ENCODE results near the gene NEUROD4. TPM values are rescaled to one million over a fixed set of nuclear protein-coding genes. Genes with fewer than 3 reads are reported as not detected.
A peak's percentile ranks its signal among the peaks of the same experiment; 100 is the strongest.
"Not testable (repeated sequence)": the region's sequence is repeated elsewhere in the genome, so short reads cannot be mapped to it uniquely, and the experiment has no call there.

The NEUROD4 gene, protein sequence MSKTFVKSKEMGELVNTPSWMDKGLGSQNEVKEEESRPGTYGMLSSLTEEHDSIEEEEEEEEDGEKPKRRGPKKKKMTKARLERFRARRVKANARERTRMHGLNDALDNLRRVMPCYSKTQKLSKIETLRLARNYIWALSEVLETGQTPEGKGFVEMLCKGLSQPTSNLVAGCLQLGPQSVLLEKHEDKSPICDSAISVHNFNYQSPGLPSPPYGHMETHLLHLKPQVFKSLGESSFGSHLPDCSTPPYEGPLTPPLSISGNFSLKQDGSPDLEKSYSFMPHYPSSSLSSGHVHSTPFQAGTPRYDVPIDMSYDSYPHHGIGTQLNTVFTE
- not detected for total RNA-seq

DNA sequence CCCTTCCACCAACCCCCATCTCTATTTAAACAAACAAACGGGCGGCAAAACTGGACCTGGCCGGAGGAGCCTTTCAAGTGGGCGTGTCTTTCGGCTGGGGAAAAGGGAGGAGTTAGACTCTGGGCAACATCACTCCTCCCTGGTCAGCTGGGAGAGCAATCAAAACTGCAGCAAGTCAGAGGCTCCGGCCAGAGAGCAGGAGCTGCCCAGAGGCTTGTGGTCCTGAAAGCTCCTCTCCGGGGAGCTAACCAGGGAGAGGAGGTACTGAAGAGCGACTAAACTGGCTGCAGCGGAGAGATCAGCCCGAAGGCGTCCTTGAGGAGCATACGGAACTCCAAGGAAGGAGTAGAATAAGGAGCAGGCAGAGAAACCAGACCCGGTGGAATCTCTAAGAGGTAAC is at the start of gene NEUROD4:
Gene NEUROD4 (plus strand): TSS at position 191 of the 400 bp plus-strand sequence. CDS start 6,466 bp downstream, outside the sequence.
- no peak within 1 kb of the TSS for H3K4me3 Mint-ChIP-seq
- no peak within 1 kb of the TSS for H3K27ac Mint-ChIP-seq
- peak; percentile 3 for DNase-seq
- no peaks in the 10 kb centered on the region for H3K9me3 Mint-ChIP-seq
- no peaks in the 10 kb centered on the region for H3K36me3 Mint-ChIP-seq
- H3K4me1 Mint-ChIP-seq: peaks cover 7% of the 10 kb centered on the region
- H3K27me3 Mint-ChIP-seq: peaks cover 55% of the 10 kb centered on the region

DNA sequence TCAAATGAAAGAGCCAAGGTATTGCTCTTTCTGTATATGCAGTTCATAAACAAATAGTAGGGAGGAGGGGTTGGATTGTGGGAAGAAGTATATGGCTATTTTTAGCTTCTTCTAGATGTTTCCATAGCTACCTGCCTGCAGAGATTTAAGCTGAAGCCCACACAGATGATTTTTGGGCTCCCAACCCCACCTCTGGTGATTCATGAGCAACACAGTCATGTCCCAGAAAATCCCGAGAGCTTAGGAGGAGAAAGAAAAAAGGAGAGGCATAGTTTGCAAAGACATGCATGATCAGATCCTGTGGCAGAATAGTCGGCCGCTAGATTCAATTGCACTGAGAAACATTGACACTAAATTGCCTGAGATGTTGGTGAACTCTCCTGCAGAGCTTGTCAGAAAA is 49.0 kb upstream of the NEUROD4 start:
- peaks cover 79% of the 10 kb centered on the region for H3K36me3 Mint-ChIP-seq
- H3K27ac Mint-ChIP-seq: peak overlapping the region; percentile 40
- H3K27me3 Mint-ChIP-seq: no peaks in the 10 kb centered on the region
- no peaks in the 10 kb centered on the region for H3K9me3 Mint-ChIP-seq
- H3K4me3 Mint-ChIP-seq: no peak overlapping the region
- H3K4me1 Mint-ChIP-seq: peaks cover 67% of the 10 kb centered on the region
- DNase-seq: no peak

DNA sequence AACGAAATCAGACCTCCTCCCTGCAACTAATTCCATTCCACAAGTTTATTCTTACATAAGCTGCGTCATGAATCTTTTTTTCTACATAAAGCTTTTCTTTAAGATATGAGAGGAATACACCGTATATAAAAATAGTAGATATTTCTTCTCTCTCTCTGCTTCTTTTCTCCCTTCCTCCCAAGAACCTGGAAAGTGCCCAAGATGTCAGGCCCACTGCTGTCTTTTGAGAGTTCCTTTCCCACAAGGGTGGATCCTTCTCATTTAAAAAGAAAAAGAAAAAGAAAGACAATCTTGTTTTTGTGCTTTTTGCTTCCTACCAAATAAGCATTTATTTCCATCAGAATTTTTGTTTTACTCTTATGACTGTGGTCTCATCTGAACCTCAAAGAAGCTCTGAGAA is 46.2 kb upstream of the NEUROD4 start:
- peaks cover 76% of the 10 kb centered on the region for H3K36me3 Mint-ChIP-seq
- no peak for DNase-seq
- no peaks in the 10 kb centered on the region for H3K27me3 Mint-ChIP-seq
- no peak overlapping the region for H3K4me3 Mint-ChIP-seq
- peak overlapping the region; percentile 65 for H3K27ac Mint-ChIP-seq
- no peaks in the 10 kb centered on the region for H3K9me3 Mint-ChIP-seq
- H3K4me1 Mint-ChIP-seq: peaks cover 69% of the 10 kb centered on the region

DNA sequence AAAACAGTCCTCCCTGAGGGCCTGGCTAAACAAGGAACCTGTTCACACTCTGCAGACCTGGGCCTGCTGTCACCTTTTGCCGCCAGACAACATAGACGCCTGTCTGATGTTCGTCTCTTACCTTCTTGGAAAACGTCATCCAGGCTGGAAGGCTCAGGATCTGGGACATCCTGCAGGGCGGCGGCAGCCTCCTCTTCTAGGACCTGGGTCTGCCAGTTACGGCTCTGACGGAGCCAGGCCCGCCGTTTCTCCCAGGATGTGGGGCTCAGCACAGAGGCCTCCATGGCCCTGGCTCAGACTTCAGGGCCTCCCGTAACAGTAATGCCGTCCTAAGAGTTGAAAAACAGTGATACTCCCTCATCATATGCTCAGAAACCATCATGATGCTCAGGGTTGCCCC is 45.5 kb upstream of the NEUROD4 start:
- Mint-ChIP-seq H3K9me3 (no peaks in the 10 kb centered on the region), H3K4me3 (no peak overlapping the region), H3K27ac (peak overlapping the region; percentile 69), H3K4me1 (peaks cover 74% of the 10 kb centered on the region), H3K27me3 (no peaks in the 10 kb centered on the region), H3K36me3 (peaks cover 82% of the 10 kb centered on the region)
- no peak for DNase-seq

DNA sequence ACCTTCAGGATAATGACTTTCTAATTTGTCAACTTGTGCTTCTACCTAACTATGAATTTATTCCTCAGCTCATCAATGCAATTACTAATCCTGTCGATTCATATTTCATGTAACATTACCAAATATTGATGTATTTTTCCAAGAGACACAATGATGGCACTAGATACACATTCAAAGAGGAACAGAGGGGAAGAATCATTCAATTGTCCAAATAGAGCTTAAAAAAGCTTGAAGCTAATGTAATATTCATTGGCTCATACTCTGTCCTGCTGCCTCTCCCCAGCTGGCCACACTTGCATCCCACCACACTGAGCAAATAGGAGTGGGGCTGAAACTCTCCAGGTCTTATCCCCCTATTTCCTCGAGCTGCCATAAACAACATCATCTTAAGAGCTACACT is 44.5 kb upstream of the NEUROD4 start:
- Mint-ChIP-seq H3K36me3 (peaks cover 90% of the 10 kb centered on the region), H3K27ac (peak overlapping the region; percentile 69), H3K27me3 (no peaks in the 10 kb centered on the region), H3K9me3 (no peaks in the 10 kb centered on the region), H3K4me3 (no peak overlapping the region), H3K4me1 (peaks cover 79% of the 10 kb centered on the region)
- DNase-seq: no peak

DNA sequence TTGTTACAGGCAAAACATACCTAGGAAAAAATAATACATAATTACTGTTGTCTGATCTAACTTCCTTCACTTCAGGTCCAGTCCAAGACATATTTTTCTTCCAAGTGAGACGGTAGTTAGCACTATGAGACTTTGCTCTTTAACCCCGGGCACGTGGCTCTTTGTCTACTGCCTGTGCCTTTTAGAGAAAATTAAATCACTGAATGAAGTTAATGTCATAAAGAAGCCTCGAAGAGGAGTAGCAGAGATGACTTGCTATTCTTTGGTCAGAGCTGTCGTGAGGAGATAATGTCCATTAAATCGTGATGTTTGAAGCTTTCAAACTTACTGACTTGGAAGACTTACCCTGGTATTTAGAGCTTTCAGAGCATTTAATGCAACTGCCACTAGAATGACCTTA is 43.9 kb upstream of the NEUROD4 start:
- Mint-ChIP-seq H3K27ac (peak overlapping the region; percentile 85), H3K36me3 (peaks cover 90% of the 10 kb centered on the region), H3K4me3 (peak overlapping the region; percentile 62), H3K4me1 (peaks cover 77% of the 10 kb centered on the region), H3K9me3 (no peaks in the 10 kb centered on the region), H3K27me3 (no peaks in the 10 kb centered on the region)
- no peak for DNase-seq

DNA sequence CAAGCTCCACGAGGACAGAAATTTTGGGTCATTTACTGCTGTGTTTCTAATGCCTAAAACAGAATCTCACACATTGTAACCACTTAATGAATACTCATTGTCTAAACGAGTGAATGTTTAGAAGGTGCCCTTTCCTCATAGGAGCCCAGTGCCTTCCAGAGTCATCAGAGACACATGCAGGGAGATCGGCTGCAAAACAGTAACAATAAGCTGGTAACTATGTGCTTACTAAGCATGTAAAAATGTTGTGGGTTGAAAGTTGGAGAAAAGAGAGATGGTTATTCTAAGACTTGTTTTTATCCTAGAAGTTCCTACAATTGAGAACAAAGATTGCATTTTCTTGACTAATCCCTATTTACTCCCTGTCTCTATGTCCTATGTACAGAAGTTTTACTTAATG is 42.6 kb upstream of the NEUROD4 start:
- Mint-ChIP-seq H3K27ac (peak overlapping the region; percentile 57), H3K36me3 (peaks cover 91% of the 10 kb centered on the region)

DNA sequence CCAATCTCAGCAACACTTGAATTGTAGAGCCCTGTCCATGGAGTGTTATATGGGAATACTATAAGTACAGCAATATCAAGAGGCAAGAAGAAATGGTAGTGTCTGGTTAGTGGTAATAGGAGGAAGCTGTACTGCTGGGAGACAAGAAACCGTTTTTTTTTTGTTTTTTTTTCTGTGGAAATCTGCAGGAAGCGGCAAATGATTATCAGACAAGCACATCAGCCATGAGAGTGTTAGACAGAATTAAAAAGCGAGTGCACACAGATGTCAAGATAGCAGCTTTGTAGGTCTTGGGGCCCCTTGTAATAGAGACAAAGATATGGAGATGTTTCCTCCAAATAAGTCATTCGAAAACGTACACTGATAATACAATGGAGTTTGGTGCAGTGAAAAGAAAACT is 41.9 kb upstream of the NEUROD4 start:
- Mint-ChIP-seq H3K4me1 (peaks cover 83% of the 10 kb centered on the region), H3K4me3 (peak overlapping the region; percentile 87), H3K9me3 (no peaks in the 10 kb centered on the region), H3K36me3 (peaks cover 92% of the 10 kb centered on the region), H3K27me3 (no peaks in the 10 kb centered on the region), H3K27ac (peak overlapping the region; percentile 57)
- DNase-seq: no peak

More for the DNA sequence above, 42.6 kb upstream of the NEUROD4 start:
- Mint-ChIP-seq H3K4me1 (peaks cover 78% of the 10 kb centered on the region), H3K9me3 (no peaks in the 10 kb centered on the region), H3K4me3 (peak overlapping the region; percentile 87), H3K27me3 (no peaks in the 10 kb centered on the region)
- DNase-seq: no peak

DNA sequence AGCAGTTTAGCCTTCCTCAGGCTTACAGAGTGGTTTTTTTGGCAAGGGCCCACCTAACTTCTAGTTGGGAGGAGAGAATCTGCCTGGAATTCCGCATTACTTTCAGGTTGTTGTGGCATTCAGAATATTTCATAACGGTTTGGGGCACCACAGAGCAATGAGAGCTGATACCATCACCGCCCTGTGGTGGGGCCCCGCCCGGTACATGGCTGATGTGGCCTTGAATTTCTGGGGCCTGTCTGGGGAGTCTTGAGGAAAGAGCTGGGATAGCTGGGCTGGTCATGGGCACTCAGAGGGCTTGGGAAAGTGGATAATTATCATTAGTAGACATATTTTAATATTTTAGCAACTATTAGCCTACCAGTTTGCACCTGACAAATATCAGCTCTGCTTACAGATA is 39.4 kb upstream of the NEUROD4 start:
- H3K4me3 Mint-ChIP-seq: peak overlapping the region; percentile 87
- peaks cover 82% of the 10 kb centered on the region for H3K36me3 Mint-ChIP-seq
- peak; percentile 39 for DNase-seq
- peaks cover 71% of the 10 kb centered on the region for H3K4me1 Mint-ChIP-seq
- no peaks in the 10 kb centered on the region for H3K9me3 Mint-ChIP-seq
- no peaks in the 10 kb centered on the region for H3K27me3 Mint-ChIP-seq
- H3K27ac Mint-ChIP-seq: peak overlapping the region; percentile 91

DNA sequence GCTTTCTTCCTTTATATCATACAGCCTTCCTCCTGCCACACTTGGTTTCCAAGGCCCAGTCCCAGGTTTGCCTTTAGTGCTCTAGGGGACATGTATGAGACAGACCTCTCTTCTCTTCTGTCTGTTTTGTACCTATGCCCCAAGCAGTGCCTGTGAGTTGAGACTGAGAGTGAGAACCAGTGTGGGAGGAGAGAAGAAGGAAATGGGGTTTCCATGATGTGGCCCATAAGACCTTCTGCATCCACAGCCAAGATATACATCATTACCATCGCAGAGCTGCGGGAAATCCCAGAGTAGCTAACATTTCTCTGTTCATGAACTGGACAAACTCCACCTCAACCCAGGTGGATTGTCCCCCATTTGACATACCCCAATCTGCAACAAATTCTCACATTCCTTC is 38.0 kb upstream of the NEUROD4 start:
- Mint-ChIP-seq H3K27ac (peak overlapping the region; percentile 91), H3K9me3 (peaks cover 3% of the 10 kb centered on the region), H3K36me3 (peaks cover 73% of the 10 kb centered on the region), H3K4me3 (peak overlapping the region; percentile 87), H3K27me3 (no peaks in the 10 kb centered on the region), H3K4me1 (peaks cover 67% of the 10 kb centered on the region)
- DNase-seq: peak; percentile 61

DNA sequence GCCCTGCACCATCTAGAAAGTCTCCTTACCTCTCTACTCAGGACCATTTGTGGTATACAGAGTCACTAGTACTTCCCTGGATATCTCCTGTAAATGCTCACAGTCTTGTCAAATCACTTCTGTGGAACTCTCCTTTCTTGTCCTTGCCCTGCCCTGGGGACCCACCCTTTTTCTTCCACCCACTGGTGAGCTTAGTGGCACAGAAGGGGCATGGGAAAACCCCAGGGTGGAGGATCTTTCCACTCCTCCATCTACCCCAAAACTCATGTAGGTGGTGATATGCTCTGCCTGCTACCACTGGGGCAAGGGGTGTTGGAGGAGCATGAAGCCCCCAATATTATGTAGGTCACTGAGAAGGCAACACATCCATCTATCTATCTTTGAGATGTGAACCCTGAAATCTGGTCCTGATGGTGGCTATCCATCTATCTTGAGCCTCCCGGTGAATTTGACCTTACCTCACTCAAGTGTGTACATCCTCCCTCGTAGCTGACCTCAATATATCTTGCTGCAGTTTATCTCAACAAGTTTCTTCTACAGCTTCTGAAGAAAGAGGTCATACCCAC is 36.2 kb upstream of the NEUROD4 start:
- H3K36me3 Mint-ChIP-seq: peaks cover 65% of the 10 kb centered on the region

DNA sequence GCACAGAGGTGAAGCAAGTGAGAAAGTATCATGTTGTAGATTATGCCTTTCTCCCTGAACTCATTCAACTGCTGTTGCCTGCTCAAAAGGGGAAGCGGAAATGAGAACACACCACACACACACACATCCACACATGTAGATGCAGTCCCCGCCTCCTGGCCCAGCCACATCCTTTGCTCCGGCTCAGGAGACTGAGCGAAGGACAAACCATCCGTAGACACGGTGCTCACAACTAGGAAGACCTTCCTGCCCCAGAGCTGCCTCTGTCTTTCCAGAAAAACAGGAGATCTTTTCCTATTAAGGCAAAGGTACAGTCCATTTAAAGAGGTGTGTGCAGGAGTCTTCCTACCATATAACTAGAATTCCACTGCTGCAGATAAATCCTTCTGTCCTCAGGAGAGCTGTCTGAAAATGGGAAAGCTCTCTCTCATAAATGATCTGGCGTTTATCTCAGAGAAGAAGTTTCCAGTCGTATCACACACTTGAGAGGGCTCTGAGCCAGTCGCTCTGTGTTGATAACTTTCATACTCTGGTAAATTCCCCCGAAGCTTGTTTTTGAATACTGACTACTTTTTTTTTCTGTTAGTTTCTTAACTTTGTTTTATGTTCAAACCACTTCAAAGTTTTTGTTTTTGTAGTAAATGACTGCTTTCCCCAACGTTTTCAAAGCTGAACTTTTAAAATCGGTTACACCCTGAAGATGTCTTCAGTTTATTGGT is 35.0 kb upstream of the NEUROD4 start, which contains the start of gene TESPA1:
Gene TESPA1 (minus strand): TSS at position 105 of the 719 bp plus-strand sequence. CDS start 10,200 bp downstream, outside the sequence.
- Mint-ChIP-seq H3K36me3 (peaks cover 56% of the 10 kb centered on the region), H3K27me3 (no peaks in the 10 kb centered on the region), H3K4me3 (peak within 1 kb of the TSS; percentile 87), H3K9me3 (peaks cover 7% of the 10 kb centered on the region), H3K4me1 (peaks cover 59% of the 10 kb centered on the region), H3K27ac (peak within 1 kb of the TSS; percentile 91)
- peak; percentile 83 for DNase-seq

More for the DNA sequence above, 36.2 kb upstream of the NEUROD4 start:
- H3K4me1 Mint-ChIP-seq: peaks cover 60% of the 10 kb centered on the region
- peaks cover 7% of the 10 kb centered on the region for H3K9me3 Mint-ChIP-seq
- H3K27me3 Mint-ChIP-seq: no peaks in the 10 kb centered on the region
- peak overlapping the region; percentile 91 for H3K27ac Mint-ChIP-seq
- DNase-seq: peak; percentile 46
- peak overlapping the region; percentile 87 for H3K4me3 Mint-ChIP-seq

DNA sequence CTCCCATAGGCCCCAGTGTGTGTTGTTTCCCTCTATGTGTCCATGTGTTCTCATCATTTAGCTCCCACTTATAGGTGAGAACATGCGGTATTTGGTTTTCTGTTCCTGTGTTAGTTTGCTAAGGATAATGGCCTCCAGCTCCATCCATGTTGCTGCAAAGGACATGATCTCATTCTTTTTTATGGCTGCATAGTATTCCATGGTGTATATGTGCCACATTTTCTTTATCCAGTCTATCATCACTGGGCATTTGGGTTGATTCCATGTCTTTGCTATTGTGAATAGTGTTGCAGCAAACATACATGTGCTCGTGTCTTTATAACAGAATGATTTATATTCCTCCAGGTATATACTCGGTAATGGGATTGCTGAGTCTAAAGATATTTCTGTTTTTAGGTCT is 33.0 kb upstream of the NEUROD4 start:
- not testable (repeated sequence) for DNase-seq, H3K4me3 Mint-ChIP-seq, H3K27me3 Mint-ChIP-seq, H3K9me3 Mint-ChIP-seq
- Mint-ChIP-seq H3K36me3 (peaks cover 40% of the 10 kb centered on the region), H3K4me1 (peaks cover 63% of the 10 kb centered on the region), H3K27ac (peak overlapping the region; percentile 76)

DNA sequence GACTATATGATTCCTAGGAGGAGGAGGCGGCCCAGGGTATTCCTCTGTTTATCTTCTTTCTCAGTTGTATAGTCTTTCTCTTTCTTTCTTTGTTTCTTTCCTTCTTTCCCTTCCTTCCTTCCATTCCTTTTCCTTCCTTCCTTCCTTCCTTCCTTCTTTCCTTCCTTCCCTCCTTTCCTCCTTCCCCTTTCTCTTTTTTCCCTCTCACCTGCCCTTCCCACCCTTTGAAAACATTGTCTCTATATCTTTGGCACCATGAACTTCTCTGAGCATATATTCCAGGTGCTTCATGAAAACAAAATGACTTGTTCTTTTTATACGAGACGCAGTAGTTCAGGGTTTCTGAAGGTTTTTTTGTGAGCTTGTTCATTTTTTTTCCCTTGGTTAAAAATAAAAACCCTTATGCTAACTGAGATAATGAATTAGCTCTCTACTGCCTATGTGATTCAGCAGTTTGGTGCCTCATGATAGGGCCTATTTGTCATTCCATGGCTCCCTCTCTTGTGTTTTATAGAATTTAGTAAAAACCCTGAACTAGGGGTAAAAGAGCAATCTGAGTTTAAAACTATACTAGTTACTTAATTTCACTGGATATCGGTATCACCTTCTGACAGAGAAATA is 32.1 kb upstream of the NEUROD4 start:
- Mint-ChIP-seq H3K4me1 (peaks cover 62% of the 10 kb centered on the region), H3K9me3 (peaks cover 7% of the 10 kb centered on the region), H3K27ac (peak overlapping the region; percentile 50), H3K36me3 (peaks cover 30% of the 10 kb centered on the region), H3K4me3 (no peak overlapping the region), H3K27me3 (no peaks in the 10 kb centered on the region)
- DNase-seq: no peak

Measured in activated naive CD8-positive, alpha-beta T cell treated with anti-CD3 and anti-CD28 coated beads for 36 hours (primary cell).